GM12875 (cell line): ENCODE measurements around the gene PCAT6.

Source experiments
- H3K4me3 ChIP-seq: one replicate; pipeline ENCODE4 v1.5.1; 2011; ENCODE audit warnings: low read depth, low read length, control low read depth
- TF ChIP-seq, protein P1 (sequence below): IDR thresholded peaks from 2 replicates; pipeline ENCODE4 v1.5.1; 2011; ENCODE audit warnings: low read depth, mild to moderate bottlenecking, control low read depth, inconsistent platforms, low read length, moderate library complexity, borderline replicate concordance; ENCODE audit not compliant: insufficient read depth

PCAT6 gene

DNA sequence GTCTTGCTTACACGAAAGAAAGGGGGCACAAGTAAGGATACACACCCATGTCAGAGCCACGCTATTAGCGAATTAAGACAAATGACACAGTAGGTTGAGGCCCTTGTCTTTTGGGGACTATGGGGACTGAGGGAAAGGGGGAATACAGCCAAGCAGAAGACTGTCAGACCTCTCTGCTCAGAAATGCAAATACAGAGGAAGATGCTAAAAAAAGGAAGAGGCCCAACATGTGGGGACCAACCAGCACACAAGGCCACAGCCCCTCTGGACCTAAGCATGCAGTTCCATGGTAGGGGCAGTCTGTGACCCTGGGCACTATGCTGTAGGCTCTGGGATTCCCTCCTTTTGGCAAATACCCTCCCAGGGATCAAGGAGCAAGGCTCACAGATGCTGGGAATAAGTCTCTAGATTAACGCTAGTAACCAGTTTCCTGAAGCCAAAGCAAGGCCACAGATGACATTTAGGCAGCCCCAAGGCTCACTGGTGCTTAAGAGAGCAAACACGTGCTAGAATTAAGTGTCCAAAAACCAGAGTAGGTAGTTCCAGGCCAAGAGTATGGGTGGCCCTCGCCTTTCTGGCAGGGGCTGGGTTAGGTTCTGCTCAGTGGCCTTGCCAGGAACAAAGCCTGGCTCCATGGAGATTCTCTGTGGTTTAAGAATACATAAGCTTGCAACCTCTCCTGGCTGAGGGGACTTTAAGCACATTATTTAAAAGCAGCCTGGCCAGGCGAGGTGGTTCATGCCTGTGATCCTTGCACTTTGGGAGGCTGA is 40.0 kb downstream of the PCAT6 start:
- TF ChIP-seq, protein P1, sequence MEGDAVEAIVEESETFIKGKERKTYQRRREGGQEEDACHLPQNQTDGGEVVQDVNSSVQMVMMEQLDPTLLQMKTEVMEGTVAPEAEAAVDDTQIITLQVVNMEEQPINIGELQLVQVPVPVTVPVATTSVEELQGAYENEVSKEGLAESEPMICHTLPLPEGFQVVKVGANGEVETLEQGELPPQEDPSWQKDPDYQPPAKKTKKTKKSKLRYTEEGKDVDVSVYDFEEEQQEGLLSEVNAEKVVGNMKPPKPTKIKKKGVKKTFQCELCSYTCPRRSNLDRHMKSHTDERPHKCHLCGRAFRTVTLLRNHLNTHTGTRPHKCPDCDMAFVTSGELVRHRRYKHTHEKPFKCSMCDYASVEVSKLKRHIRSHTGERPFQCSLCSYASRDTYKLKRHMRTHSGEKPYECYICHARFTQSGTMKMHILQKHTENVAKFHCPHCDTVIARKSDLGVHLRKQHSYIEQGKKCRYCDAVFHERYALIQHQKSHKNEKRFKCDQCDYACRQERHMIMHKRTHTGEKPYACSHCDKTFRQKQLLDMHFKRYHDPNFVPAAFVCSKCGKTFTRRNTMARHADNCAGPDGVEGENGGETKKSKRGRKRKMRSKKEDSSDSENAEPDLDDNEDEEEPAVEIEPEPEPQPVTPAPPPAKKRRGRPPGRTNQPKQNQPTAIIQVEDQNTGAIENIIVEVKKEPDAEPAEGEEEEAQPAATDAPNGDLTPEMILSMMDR: no peak
- no peak overlapping the region for H3K4me3 ChIP-seq

DNA sequence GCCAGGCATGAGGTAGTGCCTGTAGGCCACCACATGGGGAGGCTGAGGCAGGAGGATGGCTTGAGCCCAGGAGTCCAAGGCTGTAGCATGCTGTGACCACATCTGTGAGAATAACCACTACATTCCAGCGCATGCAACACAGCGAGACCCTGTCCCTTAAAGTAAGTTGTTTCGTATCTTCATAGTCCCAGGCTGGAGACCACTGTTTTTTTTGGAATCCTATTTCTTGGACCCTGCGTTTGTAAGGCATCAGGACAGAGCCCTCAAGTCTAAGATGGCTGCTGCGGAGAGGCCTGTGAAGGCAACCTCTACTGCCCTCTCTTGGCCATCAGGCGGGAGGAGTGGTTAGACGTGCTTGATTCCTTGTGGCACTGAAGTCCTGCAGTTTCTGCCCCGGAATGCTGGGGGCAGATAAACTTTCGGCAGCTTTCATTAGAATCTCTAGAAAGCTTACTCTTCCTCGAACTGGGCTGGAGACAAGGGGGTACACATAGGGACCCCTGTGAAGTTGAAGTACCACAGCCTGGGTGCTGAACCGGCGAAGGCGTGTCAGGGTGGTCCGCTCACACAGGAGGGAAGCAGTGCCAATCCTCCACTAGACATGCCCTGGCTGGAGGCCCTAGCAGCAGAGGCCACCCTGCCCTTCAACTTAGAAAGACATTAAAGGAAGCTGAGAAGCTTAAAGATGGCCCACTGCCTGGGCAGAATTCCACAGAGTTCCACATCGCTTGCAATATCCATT is 41.6 kb downstream of the PCAT6 start:
- H3K4me3 ChIP-seq: no peak overlapping the region
- TF ChIP-seq, protein P1: peak; percentile 60; the same call in 1 of the 2 replicates

DNA sequence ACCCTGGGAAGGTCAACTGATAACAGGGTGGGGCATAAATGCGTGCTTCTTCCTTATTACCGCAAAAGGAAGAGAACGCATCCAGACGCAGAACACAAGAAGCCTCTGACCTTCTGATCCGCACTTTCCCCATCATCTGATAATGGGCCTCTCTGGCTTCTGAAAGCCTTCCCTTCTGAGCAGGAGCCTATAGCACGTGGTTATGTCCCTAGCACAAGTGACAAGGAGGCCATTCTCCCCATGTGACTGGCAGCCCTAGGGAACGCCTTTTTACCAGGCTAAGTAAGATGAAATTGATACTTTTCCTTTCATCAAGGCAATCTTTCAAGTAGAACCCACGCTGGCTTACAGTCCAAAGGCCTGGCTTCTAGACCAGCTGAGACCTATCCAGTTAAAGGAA is 44.0 kb downstream of the PCAT6 start:
- TF ChIP-seq, protein P1: no peak

DNA sequence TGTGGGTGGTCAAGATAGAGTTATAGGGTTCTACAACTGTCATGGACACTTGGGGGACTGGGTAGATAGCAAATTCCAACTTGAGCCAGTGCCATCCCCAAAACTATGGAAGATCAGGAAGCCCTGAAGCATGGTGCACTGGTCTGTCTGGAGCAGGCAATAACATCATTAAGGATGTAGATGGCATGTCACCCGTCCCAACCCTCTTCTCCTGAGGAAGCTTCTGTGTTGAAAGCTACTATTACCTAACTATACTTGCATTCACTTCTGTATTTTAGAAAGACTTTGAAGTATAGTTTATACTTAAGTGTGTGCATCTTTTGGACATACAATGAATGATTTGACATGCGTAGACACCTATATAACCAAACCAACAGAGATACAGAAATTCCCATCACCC is 45.3 kb downstream of the PCAT6 start:
- TF ChIP-seq, protein P1: no peak
- no peak overlapping the region for H3K4me3 ChIP-seq

More for the DNA sequence above, 44.0 kb downstream of the PCAT6 start:
- no peak overlapping the region for H3K4me3 ChIP-seq

DNA sequence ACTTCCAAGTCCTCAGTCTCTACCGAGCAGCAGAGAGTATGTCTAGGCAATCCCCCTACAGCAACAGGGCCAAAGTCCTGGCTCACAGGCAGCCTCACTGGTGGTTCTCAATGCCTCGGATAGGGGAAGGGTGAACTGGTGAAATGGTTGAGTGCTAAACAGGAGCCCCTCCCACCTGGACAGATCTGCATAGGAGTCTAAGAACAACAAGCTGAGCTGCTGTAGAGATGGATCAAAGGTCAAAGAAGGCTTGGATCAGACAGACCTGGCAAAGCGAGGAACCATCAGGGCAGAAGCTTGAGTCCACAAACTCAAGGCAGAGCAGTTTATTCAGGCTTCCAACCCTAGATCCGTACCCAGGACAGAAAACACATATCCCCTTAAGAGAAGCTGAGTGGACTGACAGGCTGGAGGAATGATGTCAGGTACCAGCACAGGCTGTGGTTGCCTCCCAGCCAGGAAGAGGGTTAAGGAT is 46.4 kb downstream of the PCAT6 start:
- no peak overlapping the region for H3K4me3 ChIP-seq
- TF ChIP-seq, protein P1: no peak

DNA sequence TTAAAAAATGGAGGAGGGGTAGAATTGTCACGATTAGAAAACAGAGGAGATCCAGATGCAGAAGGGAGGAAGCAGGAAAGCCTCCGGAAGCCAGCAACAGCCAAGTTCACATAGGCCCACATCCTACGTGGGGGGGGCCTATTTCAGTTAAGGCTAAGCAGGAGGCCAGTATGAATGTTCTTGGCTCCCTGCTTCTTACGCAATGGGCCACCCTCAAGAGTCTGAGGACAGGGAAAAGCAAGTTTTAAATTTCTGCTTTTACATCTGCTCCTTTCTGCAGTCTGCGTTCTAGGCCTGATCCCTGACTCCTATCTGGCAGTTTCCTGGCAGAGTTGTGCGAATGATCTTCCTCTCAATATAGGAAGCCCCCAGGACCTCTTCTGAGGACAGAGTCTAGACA is 47.6 kb downstream of the PCAT6 start:
- no peak overlapping the region for H3K4me3 ChIP-seq
- TF ChIP-seq, protein P1: no peak

DNA sequence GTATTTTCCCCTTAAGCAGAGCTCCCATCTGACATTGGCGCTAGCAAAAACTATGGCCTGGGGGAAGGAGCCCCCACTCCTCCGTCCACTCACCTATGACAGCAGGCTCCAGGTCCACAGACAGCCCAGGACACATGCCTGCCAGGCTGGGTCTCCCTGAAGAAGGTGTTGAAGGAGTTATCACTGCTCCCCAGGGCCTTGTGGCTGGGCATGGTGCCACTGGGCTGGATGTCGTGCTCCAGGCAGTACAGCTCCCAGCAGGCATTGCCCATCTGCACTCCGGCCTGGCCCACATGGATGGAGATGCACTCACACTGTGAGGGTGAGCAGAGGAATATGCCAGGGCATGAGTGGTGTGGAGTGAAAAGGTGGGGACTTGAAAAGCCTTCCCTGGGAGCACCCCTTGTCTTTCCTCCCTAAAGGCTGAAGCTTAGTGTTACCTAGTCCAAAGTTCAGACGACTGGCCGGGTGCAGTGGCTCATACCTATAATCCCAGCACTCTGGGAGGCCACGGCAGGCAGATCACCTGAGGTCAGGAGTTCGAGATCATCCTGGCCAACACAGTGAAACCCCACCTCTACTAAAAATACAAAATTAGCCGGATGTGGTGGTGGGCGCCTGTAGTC is 48.1 kb downstream of the PCAT6 start:
- TF ChIP-seq, protein P1: no peak
- no peak overlapping the region for H3K4me3 ChIP-seq
